Esophagus muscularis mucosa (tissue), 3 donors: ENCODE measurements around the gene ITPKB.

Experiments
- CTCF ChIP-seq, 3 experiments: fragments of 200-600 bp in 2 of 3; fragments of 450-650 bp in 1 of 3; sonication (generic) in 2 of 3; IDR thresholded peaks; one replicate each; pipeline ENCODE4 v1.5.1; 2017 to 2019; ENCODE audit warnings: antibody characterized with exemption in 3 of 3, mild to moderate bottlenecking in 2 of 3, moderate library complexity in 1 of 3
- POLR2A ChIP-seq: fragments of 450-650 bp; IDR thresholded peaks from one replicate; pipeline ENCODE4 v1.6.1; 2017; ENCODE audit warnings: antibody characterized with exemption, moderate library complexity, mild to moderate bottlenecking, low read depth

- TF ChIP-seq CTCF (IDR thresholded peaks at IDR 0.05) (peak in 1 of 3 experiments; percentile 35), POLR2A (no peak)
Measured at GRCh38 chr1:226650236-226650841, 88.7 kb downstream of the ITPKB start.
